Activated CD8-positive, alpha-beta T cell treated with anti-CD3 and anti-CD28 coated beads for 36 hours (primary cell): ENCODE measurements around the gene SBF2. TPM values are rescaled to one million over a fixed set of nuclear protein-coding genes. Genes with fewer than 3 reads are reported as not detected.

Experiments
- ATAC-seq: fragments of 200-7000 bp; cut with Tn5 transposase; one replicate; pipeline ENCODE4 v1.10.0; 2021; ENCODE audit warnings: mild to moderate bottlenecking, moderate library complexity
- CTCF ChIA-PET: fragments of 350-600 bp; sonication (Branson Sonifier 250); formaldehyde crosslinking; loops from one replicate; lab custom pipeline; 2021; ENCODE audit warnings: antibody characterized with exemption; lab: Charles Lee
- POLR2A ChIA-PET: fragments of 350-600 bp; sonication (Branson Sonifier 250); formaldehyde crosslinking; loops from one replicate; lab custom pipeline; 2021; ENCODE audit warnings: antibody characterized with exemption; lab: Charles Lee
- DNase-seq: peaks from one replicate; pipeline ENCODE4 v3.0.0-alpha.2; 2020
- H3K27ac Mint-ChIP-seq: one replicate; pipeline ENCODE4 v1.8.0; 2021; ENCODE audit warnings: mild to moderate bottlenecking, mixed read lengths
- H3K27me3 Mint-ChIP-seq: one replicate; pipeline ENCODE4 v1.8.0; 2021; ENCODE audit warnings: mixed read lengths
- H3K36me3 Mint-ChIP-seq: one replicate; pipeline ENCODE4 v1.8.0; 2021; ENCODE audit warnings: low read depth, mixed read lengths
- H3K4me1 Mint-ChIP-seq: one replicate; pipeline ENCODE4 v1.8.0; 2021; ENCODE audit warnings: low read depth, mixed read lengths
- H3K4me3 Mint-ChIP-seq: one replicate; pipeline ENCODE4 v1.8.0; 2021; ENCODE audit warnings: mild to moderate bottlenecking, moderate library complexity, mixed read lengths
- H3K9me3 Mint-ChIP-seq: one replicate; pipeline ENCODE4 v1.8.0; 2021; ENCODE audit warnings: mixed read lengths
- intact Hi-C: fragments of 100-400 bp; cut with micrococcal nuclease; formaldehyde crosslinking; loops from one replicate; pipeline ENCODE4 v1.10.0; 2022
- total RNA-seq, 2 experiments: library from RNA; stranded (reverse); gene quantifications; one replicate each; pipeline ENCODE4 v1.2.3, GENCODE V29; 2021
- TF ChIP-seq, protein P1 (sequence below): fragments of 200-600 bp; IDR thresholded peaks from one replicate; pipeline ENCODE4 v1.8.0; 2022; ENCODE audit warnings: antibody characterized with exemption, mild to moderate bottlenecking

The SBF2 gene
- total RNA-seq, 2 experiments from 2014 or later = 10.0 to 11.0 TPM

- no peak overlapping the region for H3K27ac Mint-ChIP-seq
- ChIA-PET POLR2A (no interaction called here), CTCF (no interaction called here)
- intact Hi-C loops = no loop called here
- ATAC-seq (no peak), DNase-seq (no peak)
- TF ChIP-seq, protein P1, sequence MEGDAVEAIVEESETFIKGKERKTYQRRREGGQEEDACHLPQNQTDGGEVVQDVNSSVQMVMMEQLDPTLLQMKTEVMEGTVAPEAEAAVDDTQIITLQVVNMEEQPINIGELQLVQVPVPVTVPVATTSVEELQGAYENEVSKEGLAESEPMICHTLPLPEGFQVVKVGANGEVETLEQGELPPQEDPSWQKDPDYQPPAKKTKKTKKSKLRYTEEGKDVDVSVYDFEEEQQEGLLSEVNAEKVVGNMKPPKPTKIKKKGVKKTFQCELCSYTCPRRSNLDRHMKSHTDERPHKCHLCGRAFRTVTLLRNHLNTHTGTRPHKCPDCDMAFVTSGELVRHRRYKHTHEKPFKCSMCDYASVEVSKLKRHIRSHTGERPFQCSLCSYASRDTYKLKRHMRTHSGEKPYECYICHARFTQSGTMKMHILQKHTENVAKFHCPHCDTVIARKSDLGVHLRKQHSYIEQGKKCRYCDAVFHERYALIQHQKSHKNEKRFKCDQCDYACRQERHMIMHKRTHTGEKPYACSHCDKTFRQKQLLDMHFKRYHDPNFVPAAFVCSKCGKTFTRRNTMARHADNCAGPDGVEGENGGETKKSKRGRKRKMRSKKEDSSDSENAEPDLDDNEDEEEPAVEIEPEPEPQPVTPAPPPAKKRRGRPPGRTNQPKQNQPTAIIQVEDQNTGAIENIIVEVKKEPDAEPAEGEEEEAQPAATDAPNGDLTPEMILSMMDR = no peak
- no peaks in the 10 kb centered on the region for H3K36me3 Mint-ChIP-seq
- no peaks in the 10 kb centered on the region for H3K27me3 Mint-ChIP-seq
- H3K9me3 Mint-ChIP-seq = peaks cover 3% of the 10 kb centered on the region
- H3K4me1 Mint-ChIP-seq = no peaks in the 10 kb centered on the region
- no peak overlapping the region for H3K4me3 Mint-ChIP-seq
These were observed 184.9 kb downstream of the SBF2 start for GRCh38 chr11:10108915-10109680.

- Mint-ChIP-seq H3K9me3 (peaks cover 3% of the 10 kb centered on the region), H3K4me1 (no peaks in the 10 kb centered on the region), H3K27ac (no peak overlapping the region), H3K27me3 (no peaks in the 10 kb centered on the region), H3K4me3 (no peak overlapping the region), H3K36me3 (no peaks in the 10 kb centered on the region)
- ChIA-PET CTCF (no interaction called here), POLR2A (no interaction called here)
- intact Hi-C loops = no loop called here
- DNase-seq (no peak), ATAC-seq (no peak)
- TF ChIP-seq, protein P1 = no peak
These were observed 186.5 kb downstream of the SBF2 start for GRCh38 chr11:10107497-10107896.

DNA sequence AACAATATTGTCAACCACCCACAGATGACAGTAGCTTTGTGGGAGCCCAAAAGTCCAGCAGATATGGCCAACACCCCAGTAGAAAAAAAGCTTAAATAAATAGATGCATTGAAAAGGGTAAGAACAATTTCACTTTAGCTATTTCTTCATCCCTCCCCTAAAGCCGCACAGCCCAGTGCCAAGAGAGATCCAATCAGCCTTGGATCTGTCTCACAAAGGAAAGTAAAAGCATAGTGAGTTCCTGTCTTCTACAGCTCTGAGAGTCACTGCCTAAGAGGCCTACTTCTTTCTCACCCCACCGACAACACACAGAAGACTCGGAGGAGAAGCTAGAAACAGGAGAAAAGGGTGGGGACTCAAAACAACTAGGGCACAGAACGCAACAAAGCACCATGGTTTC, 196.4 kb downstream of the SBF2 start:
- ATAC-seq (no peak), DNase-seq (no peak)
- CTCF ChIA-PET = no interaction called here
- no peaks in the 10 kb centered on the region for H3K27me3 Mint-ChIP-seq
- TF ChIP-seq, protein P1 = no peak
- H3K9me3 Mint-ChIP-seq = peaks cover 23% of the 10 kb centered on the region
- intact Hi-C loops = no loop called here
- peaks cover under 1% of the 10 kb centered on the region for H3K4me1 Mint-ChIP-seq
- H3K4me3 Mint-ChIP-seq = no peak overlapping the region
- H3K36me3 Mint-ChIP-seq = peaks cover 18% of the 10 kb centered on the region
- POLR2A ChIA-PET = interaction anchor here (0.9 kb wide), 1 partner anchor 418 kb away, joined by 3 read pairs; no protein-coding TSS in a partner anchor
- H3K27ac Mint-ChIP-seq = no peak overlapping the region

DNA sequence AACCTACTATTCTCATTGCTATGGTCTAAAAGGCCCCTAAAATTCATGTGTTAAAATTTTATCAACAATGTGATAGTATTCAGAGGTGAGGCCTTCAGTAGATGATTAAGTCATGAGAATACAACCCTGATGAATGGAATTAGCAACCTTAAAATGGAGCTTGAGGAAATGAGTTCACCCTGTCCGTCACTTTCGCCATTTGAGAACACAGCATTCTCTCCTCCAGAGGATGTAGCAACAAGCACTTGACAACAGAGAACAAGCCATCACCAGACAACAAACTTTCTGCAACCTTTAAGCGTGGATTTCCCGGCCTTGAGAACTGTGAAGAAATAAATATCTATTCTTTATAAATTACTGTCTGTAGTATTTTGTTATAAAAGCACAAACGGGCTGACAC, 197.0 kb downstream of the SBF2 start:
- ATAC-seq = no peak
- no peak for DNase-seq
- POLR2A ChIA-PET = no interaction called here
- Mint-ChIP-seq H3K36me3 (peaks cover 18% of the 10 kb centered on the region), H3K27me3 (no peaks in the 10 kb centered on the region), H3K27ac (no peak overlapping the region), H3K4me1 (peaks cover 4% of the 10 kb centered on the region), H3K9me3 (peaks cover 23% of the 10 kb centered on the region), H3K4me3 (no peak overlapping the region)
- CTCF ChIA-PET = no interaction called here
- TF ChIP-seq, protein P1 = no peak
- intact Hi-C loops = no loop called here

DNA sequence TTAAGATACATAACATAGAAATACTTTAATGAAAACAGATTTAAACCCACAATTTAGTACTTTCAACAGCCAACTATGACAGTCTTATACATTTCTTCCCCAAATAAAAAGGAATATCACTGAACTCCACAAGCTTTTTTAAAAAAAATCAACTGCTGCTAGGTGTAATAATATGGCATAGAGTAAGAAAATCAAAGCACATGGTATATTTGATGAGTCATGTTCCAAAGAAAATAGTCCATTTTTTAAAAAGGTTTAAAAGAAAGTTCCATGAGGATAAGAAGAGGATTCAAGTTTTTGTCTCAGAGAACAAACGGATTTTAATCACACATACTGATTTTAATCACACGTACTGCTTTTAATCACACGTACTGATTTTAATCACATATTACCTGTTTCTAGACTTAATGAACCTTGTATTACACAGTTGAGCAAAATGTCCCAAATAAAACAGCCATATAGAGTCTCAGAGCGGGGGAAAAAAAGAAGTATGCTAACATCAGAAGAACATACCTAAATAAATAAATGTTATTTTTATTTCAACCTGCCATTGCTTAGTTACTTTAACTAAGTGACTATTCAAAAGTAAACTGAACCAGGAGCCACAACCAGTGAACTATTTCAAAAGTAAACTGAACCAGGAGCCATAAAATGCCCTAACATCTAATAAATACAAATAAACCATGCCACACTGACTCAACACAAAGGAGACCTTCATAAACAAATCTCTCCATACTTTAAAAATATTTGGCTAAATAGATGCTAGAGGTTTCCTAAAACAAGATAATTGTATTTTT, 198.4 kb downstream of the SBF2 start:
- ATAC-seq (no peak), DNase-seq (no peak)
- TF ChIP-seq, protein P1 = no peak
- ChIA-PET POLR2A (no interaction called here), CTCF (interaction anchor here (1.1 kb wide), 1 partner anchor 19 kb away, joined by 4 read pairs; no protein-coding TSS in a partner anchor)
- Mint-ChIP-seq H3K27ac (no peak overlapping the region), H3K36me3 (peaks cover 12% of the 10 kb centered on the region), H3K9me3 (peaks cover 17% of the 10 kb centered on the region), H3K27me3 (no peaks in the 10 kb centered on the region), H3K4me1 (peaks cover 14% of the 10 kb centered on the region), H3K4me3 (no peak overlapping the region)
- intact Hi-C loops = no loop called here
